HG03460 (cell line): ENCODE data around the gene CTDSPL2.
"Not testable (repeated sequence)": the region's sequence is repeated elsewhere in the genome, so short reads cannot be mapped to it uniquely, and the experiment has no call there.

ENCODE experiments used
- ATAC-seq: cut with Tn5 transposase; IDR thresholded peaks from one replicate; pipeline ENCODE4 v1.9.1; 2021; ENCODE audit not compliant: unreplicated experiment

CTDSPL2 gene

DNA sequence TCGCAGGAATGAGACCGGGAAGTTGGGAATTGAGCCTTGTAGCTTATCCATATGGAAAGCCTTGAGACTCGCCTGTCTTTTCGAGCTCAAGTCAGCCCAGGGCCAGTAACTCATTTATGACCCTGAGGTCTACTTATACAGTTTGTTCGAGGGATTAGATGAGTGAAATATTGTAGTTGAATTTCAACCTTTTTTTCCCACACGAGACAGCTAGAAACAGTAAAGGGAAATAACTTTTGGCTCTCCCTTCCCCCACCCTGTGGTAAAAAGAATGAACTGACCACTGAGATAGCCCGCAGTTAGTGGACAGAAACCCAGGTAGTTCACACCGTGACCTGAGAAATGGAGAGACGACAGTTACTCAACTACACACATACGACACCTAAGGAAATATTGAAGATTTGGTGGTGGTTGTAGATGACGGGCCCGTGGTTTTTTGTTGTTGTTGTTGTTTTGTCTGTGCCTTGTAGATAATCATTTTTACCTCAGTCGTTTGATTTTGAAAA lies 110.4 kb downstream of the CTDSPL2 start:
- no peak for ATAC-seq

GRCh38 chr15:44541282-44541958 lies 114.0 kb downstream of the CTDSPL2 start:
- no peak for ATAC-seq

DNA sequence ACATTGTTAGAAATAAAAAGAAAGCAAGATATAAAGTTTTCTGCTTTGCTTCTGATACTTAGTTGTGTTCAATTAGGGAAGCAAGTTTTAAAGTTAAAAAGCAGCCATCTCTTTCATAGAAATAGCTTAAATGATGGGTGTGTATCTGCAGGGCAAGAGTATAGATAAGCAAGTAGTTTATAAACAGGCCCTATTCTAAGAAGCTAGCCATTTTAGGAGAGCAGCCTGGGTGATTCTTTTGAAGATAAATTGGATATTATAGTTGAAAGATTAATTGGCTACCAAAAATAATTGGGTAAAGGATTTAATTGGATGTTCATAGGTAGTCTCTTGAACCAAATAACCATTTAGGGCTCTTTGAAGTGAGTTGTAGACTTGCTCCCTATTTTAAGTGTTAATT lies 115.2 kb downstream of the CTDSPL2 start:
- ATAC-seq = no peak

GRCh38 chr15:44544745-44545144 lies 117.3 kb downstream of the CTDSPL2 start:
- not testable (repeated sequence) for ATAC-seq

- ATAC-seq = peak; percentile 64
These were observed 118.7 kb downstream of the CTDSPL2 start for GRCh38 chr15:44545913-44546802.

DNA sequence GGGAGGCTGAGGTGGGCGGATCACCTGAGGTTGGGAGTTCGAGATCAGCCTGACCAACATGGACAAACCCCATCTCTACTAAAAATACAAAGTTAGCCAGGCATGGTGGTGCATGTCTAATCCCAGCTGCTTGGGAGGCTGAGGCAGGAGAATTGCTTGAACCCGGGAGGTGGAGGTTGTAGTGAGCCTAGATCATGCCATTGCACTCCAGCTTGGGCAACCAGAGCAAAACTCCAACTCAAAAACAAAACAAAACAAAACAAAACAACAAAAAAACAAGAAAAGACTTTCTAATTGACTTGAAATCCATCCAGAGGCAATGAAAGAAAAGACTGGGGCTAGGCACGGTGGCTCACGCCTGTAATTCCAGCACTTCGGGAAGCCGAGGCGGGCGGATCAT lies 121.7 kb downstream of the CTDSPL2 start:
- not testable (repeated sequence) for ATAC-seq

DNA sequence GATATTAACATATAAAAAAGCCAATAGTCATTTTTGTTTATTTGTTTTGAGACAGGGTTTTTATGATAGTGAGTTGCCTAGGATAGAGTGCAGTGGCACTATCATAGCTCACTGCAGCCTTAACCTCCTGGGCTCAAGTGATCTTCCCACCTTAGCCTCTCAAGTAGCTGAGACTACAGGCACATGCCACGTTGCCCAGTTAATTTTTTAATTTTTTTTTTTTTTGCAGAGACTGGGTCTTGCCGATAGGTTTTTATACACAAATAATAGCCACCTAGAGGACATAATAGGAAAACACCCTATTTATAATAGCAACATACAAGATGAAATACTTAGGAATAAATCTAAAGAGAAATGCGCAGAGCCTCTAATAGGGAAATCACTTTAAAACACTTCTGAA lies 122.8 kb downstream of the CTDSPL2 start:
- no peak for ATAC-seq

DNA sequence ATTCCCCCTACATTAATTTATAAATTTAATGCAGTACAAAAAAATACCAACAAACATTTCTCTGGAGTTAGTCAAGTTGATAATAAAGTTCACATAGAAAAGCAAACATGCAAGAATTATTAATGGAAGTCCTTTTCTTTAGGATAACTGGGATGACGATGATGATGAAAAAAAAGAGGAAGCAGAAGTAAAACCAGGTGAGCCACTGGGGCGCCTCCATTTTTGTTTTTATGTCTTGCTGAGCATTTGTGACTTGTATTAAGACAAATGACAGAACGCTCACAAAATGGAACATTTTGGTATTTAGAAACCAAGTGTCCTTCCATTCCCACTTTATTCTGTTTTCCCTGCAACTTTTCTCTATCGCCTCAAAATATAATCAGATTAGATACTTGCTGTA lies 123.3 kb downstream of the CTDSPL2 start:
- no peak for ATAC-seq

GRCh38 chr15:44554934-44555723 lies 127.7 kb downstream of the CTDSPL2 start:
- no peak for ATAC-seq

GRCh38 chr15:44560926-44561325 lies 133.5 kb downstream of the CTDSPL2 start:
- not testable (repeated sequence) for ATAC-seq

DNA sequence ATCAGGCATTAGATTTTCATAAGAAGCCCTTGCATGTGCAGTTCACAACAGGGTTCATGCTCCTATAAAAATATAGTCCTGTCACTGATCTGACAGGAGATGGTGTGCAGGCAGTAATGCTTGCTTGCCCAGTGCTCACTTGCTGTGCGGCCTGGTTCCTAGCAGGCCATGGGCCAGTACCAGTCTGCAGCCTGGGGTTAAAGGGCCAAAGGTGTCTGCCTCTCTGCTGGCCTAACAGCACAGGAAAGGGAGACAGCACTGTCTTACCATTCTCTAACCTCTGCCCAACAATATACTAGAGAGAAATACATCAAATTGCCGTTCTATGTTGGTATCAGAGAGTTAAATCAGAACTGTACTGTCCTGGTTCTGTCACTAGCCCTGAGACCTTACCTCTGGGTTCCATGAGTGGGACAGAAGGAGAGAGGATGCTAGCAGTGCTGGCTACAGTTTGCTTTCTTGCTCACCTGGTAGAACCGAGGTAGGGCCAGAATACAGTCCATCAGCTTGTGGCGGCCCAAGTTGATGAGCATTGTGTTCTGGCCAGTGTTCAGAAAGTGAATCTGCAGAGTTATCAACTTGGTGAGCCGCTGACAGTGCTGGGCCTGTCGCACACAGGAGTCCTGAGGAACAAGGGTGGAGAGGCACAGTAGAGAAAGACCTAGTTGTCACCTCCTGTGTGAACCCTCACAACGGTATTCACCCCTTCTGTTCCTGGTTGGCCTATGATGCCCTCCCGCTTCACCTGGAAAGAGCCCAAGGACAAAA lies 138.1 kb downstream of the CTDSPL2 start:
- no peak for ATAC-seq

DNA sequence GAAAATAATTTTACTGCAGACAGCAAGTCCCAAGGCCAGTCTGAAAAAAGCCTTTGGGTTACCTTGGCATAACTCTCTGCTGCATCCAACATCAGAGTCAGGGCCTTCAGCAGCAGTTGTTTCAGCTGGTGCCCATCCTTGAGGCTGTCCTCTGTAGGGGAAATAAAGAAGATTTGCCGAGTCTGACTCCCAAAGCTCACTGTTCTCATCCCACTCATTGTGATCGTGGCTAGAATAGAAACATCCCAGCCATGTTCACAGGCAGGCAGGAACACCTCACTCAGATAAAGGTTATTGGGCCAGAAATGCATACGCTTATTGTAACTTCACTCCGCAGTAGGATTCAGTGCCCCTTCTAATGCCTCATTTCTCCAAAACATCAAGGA lies 138.7 kb downstream of the CTDSPL2 start:
- ATAC-seq = no peak

DNA sequence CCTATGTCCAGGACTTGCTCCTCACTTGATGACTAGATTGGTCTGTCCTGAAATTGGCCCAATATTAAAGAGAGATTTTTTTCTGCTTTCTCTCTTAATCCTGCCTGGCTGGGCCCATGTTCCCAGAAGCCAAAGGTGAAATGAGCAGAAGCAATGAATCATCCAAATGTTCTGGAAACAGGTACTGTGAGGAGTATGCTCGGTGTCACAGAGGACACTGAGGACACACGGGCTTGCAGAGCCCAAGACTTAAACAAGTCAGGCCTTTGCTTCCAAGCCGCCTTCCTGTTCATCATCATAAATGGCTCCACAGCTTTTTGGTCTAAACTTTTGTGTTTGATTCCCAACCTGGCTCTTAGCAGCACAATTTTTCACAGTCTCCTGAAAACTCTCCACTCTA lies 140.9 kb downstream of the CTDSPL2 start:
- ATAC-seq = no peak

GRCh38 chr15:44569316-44569715 lies 141.9 kb downstream of the CTDSPL2 start:
- no peak for ATAC-seq

GRCh38 chr15:44570361-44570760 lies 142.9 kb downstream of the CTDSPL2 start:
- ATAC-seq = no peak

GRCh38 chr15:44573386-44573785 lies 146.0 kb downstream of the CTDSPL2 start:
- ATAC-seq = no peak

GRCh38 chr15:44574734-44575133 lies 147.3 kb downstream of the CTDSPL2 start:
- no peak for ATAC-seq
